ENCODE measurements around the gene CFAP45. TPM values are rescaled to one million over a fixed set of nuclear protein-coding genes. Genes with fewer than 3 reads are reported as not detected.

The CFAP45 gene
- total and polyA plus RNA-seq, 8 donors, result 0.16 to 1.5 (median 0.44) TPM; not detected in 2

DNA sequence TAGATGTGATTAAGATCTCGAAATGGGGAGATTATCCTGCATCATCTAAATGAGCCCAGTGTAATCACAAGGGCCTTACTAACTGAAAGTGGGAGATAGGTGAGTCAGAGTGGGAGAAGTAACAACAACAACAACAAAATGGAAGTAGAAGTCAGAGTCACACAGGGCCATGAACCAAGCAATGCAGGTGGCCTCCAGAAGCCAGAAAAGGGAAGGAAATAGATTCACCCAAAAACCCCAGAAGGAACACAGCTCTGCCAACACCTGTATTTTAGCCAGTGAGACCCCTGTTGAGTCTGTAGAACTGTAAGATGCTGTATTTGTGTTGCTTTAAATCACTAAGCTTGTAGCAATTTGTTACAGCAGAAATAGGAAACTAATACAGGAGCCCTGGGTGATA, 21.3 kb upstream of the CFAP45 start:
- intact Hi-C loops (cut with DNase I), result no loop called here
- no peaks in the 10 kb centered on the region for H3K27me3 ChIP-seq
- DNase-seq, result no peak
- H3K9me3 ChIP-seq, result no peaks in the 10 kb centered on the region
- H3K4me3 ChIP-seq, result no peak overlapping the region
- ATAC-seq, result no peak
- no peak for TF ChIP-seq CTCF (IDR thresholded peaks at IDR 0.05)
- H3K36me3 ChIP-seq, result peaks cover 11 to 29% (median 17%) of the 10 kb centered on the region in 3 donors
- 43 to 53% methylated on average over 1 of the region's 1 CpG for WGBS, 2 donors
- peak overlapping the region in 2 of 4 donors; percentile 94 to 98 for H3K27ac ChIP-seq
- no peak for FAIRE-seq
- peaks cover 23 to 51% (median 36%) of the 10 kb centered on the region in 3 donors for H3K4me1 ChIP-seq

DNA sequence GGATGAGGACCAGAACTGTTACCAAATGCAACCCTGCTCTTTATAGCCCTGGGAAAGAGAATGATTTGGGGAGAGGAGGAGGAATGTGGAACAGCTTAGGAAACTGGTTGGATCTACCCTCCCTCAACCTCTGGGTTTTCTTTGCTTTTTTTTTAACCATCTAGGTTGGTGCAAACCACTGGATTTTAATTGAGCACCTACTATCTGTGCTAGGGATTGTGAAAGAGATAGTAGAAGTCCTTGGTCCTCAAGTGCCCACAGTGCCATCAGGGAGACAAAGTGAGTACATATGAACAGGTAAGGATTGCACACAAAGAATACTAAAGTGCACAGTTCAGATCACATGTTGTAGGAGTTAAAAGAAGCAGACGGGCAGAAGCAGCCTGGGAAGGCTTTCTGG, 20.7 kb upstream of the CFAP45 start:
- ATAC-seq (no peak), FAIRE-seq (no peak), DNase-seq (no peak)
- H3K36me3 ChIP-seq, result peaks cover 11 to 29% (median 17%) of the 10 kb centered on the region in 3 donors
- peak overlapping the region in 2 of 4 donors; percentile 2 to 94 for H3K27ac ChIP-seq
- 81 to 92% methylated on average over 1 of the region's 1 CpG for WGBS, 2 donors
- intact Hi-C loops (cut with DNase I), result no loop called here
- TF ChIP-seq CTCF (IDR thresholded peaks at IDR 0.05), result no peak
- H3K9me3 ChIP-seq, result no peaks in the 10 kb centered on the region
- H3K4me1 ChIP-seq, result peaks cover 24 to 52% (median 37%) of the 10 kb centered on the region in 3 donors
- no peak overlapping the region for H3K4me3 ChIP-seq
- H3K27me3 ChIP-seq, result no peaks in the 10 kb centered on the region

- H3K36me3 ChIP-seq, result peaks cover 11 to 29% (median 17%) of the 10 kb centered on the region in 3 donors
- ATAC-seq, result no peak
- DNase-seq, result peak in 1 of 6 donors; percentile 65
Measured at GRCh38 chr1:159920202-159920601, 20.2 kb upstream of the CFAP45 start.

GRCh38 chr1:159919236-159919865, 19.4 kb upstream of the CFAP45 start:
- Histone ChIP-seq H3K27ac (no peak overlapping the region), H3K9me3 (no peaks in the 10 kb centered on the region), H3K4me1 (peaks cover 23 to 56% (median 37%) of the 10 kb centered on the region in 3 donors), H3K36me3 (peaks cover 11 to 29% (median 17%) of the 10 kb centered on the region in 3 donors), H3K27me3 (no peaks in the 10 kb centered on the region), H3K4me3 (no peak overlapping the region)
- DNase-seq (no peak), FAIRE-seq (no peak), ATAC-seq (no peak)
- 93 to 95% methylated on average over 10 of the region's 10 CpGs for WGBS, 2 donors
- TF ChIP-seq CTCF (IDR thresholded peaks at IDR 0.05), result no peak
- intact Hi-C loops (cut with DNase I), result no loop called here

More at GRCh38 chr1:159920202-159920601, 20.2 kb upstream of the CFAP45 start:
- TF ChIP-seq CTCF (IDR thresholded peaks at IDR 0.05), result no peak
- Histone ChIP-seq H3K4me3 (no peak overlapping the region), H3K27me3 (no peaks in the 10 kb centered on the region), H3K27ac (no peak overlapping the region), H3K9me3 (no peaks in the 10 kb centered on the region), H3K4me1 (peaks cover 23 to 54% (median 37%) of the 10 kb centered on the region in 3 donors)
- 88 to 97% methylated on average over 10 of the region's 10 CpGs for WGBS, 2 donors
- no peak for FAIRE-seq
- intact Hi-C loops (cut with DNase I), result no loop called here
